HL-60 (cell line): ENCODE measurements around the gene TIPIN.

Experiments
- CTCF ChIP-seq: IDR thresholded peaks from one replicate; pipeline ENCODE4 v1.5.1; 2011; ENCODE audit warnings: low read length, control low read depth, inconsistent platforms; ENCODE audit not compliant: insufficient read depth
- POLR2AphosphoS5 ChIP-seq: IDR thresholded peaks from 2 replicates; pipeline ENCODE4 v1.6.1; 2012; ENCODE audit warnings: low read depth
- REST ChIP-seq: IDR thresholded peaks from 2 replicates; pipeline ENCODE4 v1.6.1; 2012; ENCODE audit warnings: low read depth; ENCODE audit not compliant: insufficient replicate concordance

- no peak for TF ChIP-seq REST
- no peak for TF ChIP-seq CTCF
- TF ChIP-seq POLR2AphosphoS5, result no peak
These were observed 6.3 kb upstream of the TIPIN start for GRCh38 chr15:66362776-66363175.
